ENCODE measurements around the gene ING4.
"Not testable (repeated sequence)": the region's sequence is repeated elsewhere in the genome, so short reads cannot be mapped to it uniquely, and the experiment has no call there.

DNA sequence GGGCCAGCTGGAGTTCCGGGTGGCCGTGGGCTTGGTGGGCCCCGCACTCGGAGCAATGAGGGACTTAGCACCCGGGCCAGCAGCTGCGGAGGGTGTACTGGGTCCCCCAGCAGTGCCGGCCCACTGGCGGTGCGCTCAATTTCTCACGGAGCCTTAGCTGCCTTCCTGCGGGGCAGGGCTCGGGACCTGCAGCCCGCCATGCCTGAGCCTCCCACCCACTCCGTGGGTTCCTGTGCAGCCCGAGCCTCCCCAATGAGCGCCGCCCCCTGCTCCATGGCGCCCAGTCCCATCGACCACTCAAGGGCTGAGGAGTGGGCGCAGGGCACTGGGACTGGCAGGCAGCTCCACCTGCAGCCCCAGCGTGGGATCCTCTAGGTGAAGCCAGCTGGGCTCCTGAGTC lies 45.4 kb upstream of the ING4 start:
- TF ChIP-seq, protein P1, sequence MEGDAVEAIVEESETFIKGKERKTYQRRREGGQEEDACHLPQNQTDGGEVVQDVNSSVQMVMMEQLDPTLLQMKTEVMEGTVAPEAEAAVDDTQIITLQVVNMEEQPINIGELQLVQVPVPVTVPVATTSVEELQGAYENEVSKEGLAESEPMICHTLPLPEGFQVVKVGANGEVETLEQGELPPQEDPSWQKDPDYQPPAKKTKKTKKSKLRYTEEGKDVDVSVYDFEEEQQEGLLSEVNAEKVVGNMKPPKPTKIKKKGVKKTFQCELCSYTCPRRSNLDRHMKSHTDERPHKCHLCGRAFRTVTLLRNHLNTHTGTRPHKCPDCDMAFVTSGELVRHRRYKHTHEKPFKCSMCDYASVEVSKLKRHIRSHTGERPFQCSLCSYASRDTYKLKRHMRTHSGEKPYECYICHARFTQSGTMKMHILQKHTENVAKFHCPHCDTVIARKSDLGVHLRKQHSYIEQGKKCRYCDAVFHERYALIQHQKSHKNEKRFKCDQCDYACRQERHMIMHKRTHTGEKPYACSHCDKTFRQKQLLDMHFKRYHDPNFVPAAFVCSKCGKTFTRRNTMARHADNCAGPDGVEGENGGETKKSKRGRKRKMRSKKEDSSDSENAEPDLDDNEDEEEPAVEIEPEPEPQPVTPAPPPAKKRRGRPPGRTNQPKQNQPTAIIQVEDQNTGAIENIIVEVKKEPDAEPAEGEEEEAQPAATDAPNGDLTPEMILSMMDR (IDR thresholded peaks at IDR 0.05) = not testable (repeated sequence)
- TF ChIP-seq, protein P2, sequence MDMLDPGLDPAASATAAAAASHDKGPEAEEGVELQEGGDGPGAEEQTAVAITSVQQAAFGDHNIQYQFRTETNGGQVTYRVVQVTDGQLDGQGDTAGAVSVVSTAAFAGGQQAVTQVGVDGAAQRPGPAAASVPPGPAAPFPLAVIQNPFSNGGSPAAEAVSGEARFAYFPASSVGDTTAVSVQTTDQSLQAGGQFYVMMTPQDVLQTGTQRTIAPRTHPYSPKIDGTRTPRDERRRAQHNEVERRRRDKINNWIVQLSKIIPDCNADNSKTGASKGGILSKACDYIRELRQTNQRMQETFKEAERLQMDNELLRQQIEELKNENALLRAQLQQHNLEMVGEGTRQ (CRISPR knock-in tag; IDR thresholded peaks at IDR 0.05) = not testable (repeated sequence)
- not testable (repeated sequence) for TF ChIP-seq HMGXB4 (CRISPR knock-in tag; IDR thresholded peaks at IDR 0.05); MAX (CRISPR knock-in tag; IDR thresholded peaks at IDR 0.05); ZNF138 (CRISPR knock-in tag; conservative IDR thresholded peaks at IDR 0.05)
